NCI-H748 treated with DMSO at 0.1 percent for 48 hours (cell line): Measurements from ENCODE around the gene PLLP.
A peak's percentile ranks its signal among the peaks of the same experiment; 100 is the strongest.
"Not testable (repeated sequence)": the region's sequence is repeated elsewhere in the genome, so short reads cannot be mapped to it uniquely, and the experiment has no call there.

Source experiments
- DNase-seq: peaks from one replicate; lab custom pipeline; 2025; lab: John Stamatoyannopoulos, UW

The PLLP gene

GRCh38 chr16:57303021-57303909, 18.8 kb upstream of the PLLP start:
- DNase-seq: no peak

GRCh38 chr16:57301126-57301817, 16.8 kb upstream of the PLLP start:
- no peak for DNase-seq

- DNase-seq: peak; percentile 91
These were observed 16.1 kb upstream of the PLLP start for GRCh38 chr16:57300387-57301125.

GRCh38 chr16:57299719-57300386, 15.4 kb upstream of the PLLP start:
- DNase-seq: peak; percentile 60

GRCh38 chr16:57299009-57299718, 14.7 kb upstream of the PLLP start:
- DNase-seq: no peak

GRCh38 chr16:57297856-57298255, 13.4 kb upstream of the PLLP start:
- peak; percentile 21 for DNase-seq

GRCh38 chr16:57289391-57290257, 5.2 kb upstream of the PLLP start:
- no peak for DNase-seq

GRCh38 chr16:57285379-57285778, 907 bp upstream of the PLLP start:
- DNase-seq: no peak

- no peak for DNase-seq
These were observed 486 bp upstream of the PLLP start for GRCh38 chr16:57284952-57285363.

GRCh38 chr16:57283959-57284208, 588 bp downstream of the PLLP start:
- DNase-seq: no peak

- no peak for DNase-seq
These were observed 1.1 kb downstream of the PLLP start for GRCh38 chr16:57283214-57283958.

GRCh38 chr16:57282510-57283213, 1.8 kb downstream of the PLLP start:
- DNase-seq: no peak

- DNase-seq: no peak
These were observed 2.7 kb downstream of the PLLP start for GRCh38 chr16:57281791-57282190.

- no peak for DNase-seq
These were observed 4.5 kb downstream of the PLLP start for GRCh38 chr16:57279780-57280638.

- DNase-seq: no peak
These were observed 6.0 kb downstream of the PLLP start for GRCh38 chr16:57278494-57278893.

- DNase-seq: no peak
These were observed 6.9 kb downstream of the PLLP start for GRCh38 chr16:57277586-57277985.

- DNase-seq: no peak
These were observed 7.9 kb downstream of the PLLP start for GRCh38 chr16:57276596-57276995.

GRCh38 chr16:57275946-57276345, 8.5 kb downstream of the PLLP start:
- not testable (repeated sequence) for DNase-seq
